Measurements from ENCODE around the gene GRPEL2.

Gene GRPEL2

GRCh38 chr5:149323210-149323609 lies 22.1 kb upstream of the GRPEL2 start:
- no peak overlapping the region for H3K4me3 ChIP-seq (ENCODE audit: low read depth, low read length)
- TF ChIP-seq MYC (IDR thresholded peaks at IDR 0.05; ENCODE audit: low read depth, low read length) (no peak), POLR2A (IDR thresholded peaks at IDR 0.05; ENCODE audit: extremely low read depth, insufficient read length) (no peak)
- TF ChIP-seq, protein P1, sequence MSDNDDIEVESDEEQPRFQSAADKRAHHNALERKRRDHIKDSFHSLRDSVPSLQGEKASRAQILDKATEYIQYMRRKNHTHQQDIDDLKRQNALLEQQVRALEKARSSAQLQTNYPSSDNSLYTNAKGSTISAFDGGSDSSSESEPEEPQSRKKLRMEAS (IDR thresholded peaks at IDR 0.05; ENCODE audit: low read depth, low read length): no peak
- TF ChIP-seq, protein P2, sequence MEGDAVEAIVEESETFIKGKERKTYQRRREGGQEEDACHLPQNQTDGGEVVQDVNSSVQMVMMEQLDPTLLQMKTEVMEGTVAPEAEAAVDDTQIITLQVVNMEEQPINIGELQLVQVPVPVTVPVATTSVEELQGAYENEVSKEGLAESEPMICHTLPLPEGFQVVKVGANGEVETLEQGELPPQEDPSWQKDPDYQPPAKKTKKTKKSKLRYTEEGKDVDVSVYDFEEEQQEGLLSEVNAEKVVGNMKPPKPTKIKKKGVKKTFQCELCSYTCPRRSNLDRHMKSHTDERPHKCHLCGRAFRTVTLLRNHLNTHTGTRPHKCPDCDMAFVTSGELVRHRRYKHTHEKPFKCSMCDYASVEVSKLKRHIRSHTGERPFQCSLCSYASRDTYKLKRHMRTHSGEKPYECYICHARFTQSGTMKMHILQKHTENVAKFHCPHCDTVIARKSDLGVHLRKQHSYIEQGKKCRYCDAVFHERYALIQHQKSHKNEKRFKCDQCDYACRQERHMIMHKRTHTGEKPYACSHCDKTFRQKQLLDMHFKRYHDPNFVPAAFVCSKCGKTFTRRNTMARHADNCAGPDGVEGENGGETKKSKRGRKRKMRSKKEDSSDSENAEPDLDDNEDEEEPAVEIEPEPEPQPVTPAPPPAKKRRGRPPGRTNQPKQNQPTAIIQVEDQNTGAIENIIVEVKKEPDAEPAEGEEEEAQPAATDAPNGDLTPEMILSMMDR (IDR thresholded peaks at IDR 0.05; ENCODE audit: low read depth, low read length): no peak
- DNase-seq (ENCODE audit: low read depth): no peak

DNA sequence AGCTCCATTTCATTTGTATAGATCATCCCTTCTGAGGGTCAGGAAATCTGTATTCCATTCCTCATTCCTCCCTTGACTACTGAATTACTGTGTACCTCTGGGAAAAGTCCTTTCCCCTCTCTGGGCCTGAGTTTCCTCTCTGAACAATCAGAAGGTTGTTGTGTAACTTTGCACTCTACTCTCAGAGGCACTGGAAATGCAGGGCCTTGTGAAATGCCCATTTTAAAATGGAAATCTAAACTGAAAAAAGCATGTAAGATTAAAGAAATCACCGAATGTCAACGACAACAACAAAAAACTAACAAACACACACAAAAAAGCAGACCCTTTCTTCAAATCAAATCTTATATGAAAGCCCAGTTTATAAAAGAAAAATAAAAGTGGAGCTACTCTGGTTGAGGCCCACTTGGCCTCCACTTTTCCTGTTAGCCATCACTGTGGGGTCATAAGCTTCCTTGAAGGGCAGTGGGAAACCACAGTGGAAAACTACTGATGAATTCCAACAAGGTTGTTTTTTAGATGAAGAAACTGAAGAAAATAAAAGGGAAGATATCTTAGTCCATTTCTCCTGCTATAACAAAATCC lies 21.6 kb upstream of the GRPEL2 start:
- DNase-seq (ENCODE audit: low read depth): no peak
- TF ChIP-seq MYC (IDR thresholded peaks at IDR 0.05; ENCODE audit: low read depth, low read length): no peak
- TF ChIP-seq, protein P2 (IDR thresholded peaks at IDR 0.05; ENCODE audit: low read depth, low read length): no peak
- no peak for TF ChIP-seq POLR2A (IDR thresholded peaks at IDR 0.05; ENCODE audit: extremely low read depth, insufficient read length)
- TF ChIP-seq, protein P1 (IDR thresholded peaks at IDR 0.05; ENCODE audit: low read depth, low read length): no peak
- H3K4me3 ChIP-seq (ENCODE audit: low read depth, low read length): no peak overlapping the region

GRCh38 chr5:149324641-149325040 lies 20.7 kb upstream of the GRPEL2 start:
- no peak for TF ChIP-seq POLR2A (IDR thresholded peaks at IDR 0.05; ENCODE audit: extremely low read depth, insufficient read length)
- TF ChIP-seq, protein P2 (IDR thresholded peaks at IDR 0.05; ENCODE audit: low read depth, low read length): no peak
- no peak for TF ChIP-seq MYC (IDR thresholded peaks at IDR 0.05; ENCODE audit: low read depth, low read length)
- TF ChIP-seq, protein P1 (IDR thresholded peaks at IDR 0.05; ENCODE audit: low read depth, low read length): no peak
- no peak overlapping the region for H3K4me3 ChIP-seq (ENCODE audit: low read depth, low read length)
- no peak for DNase-seq (ENCODE audit: low read depth)

- no peak for DNase-seq (ENCODE audit: low read depth)
- TF ChIP-seq, protein P2 (IDR thresholded peaks at IDR 0.05; ENCODE audit: low read depth, low read length): no peak
- TF ChIP-seq POLR2A (IDR thresholded peaks at IDR 0.05; ENCODE audit: extremely low read depth, insufficient read length): no peak
- no peak for TF ChIP-seq MYC (IDR thresholded peaks at IDR 0.05; ENCODE audit: low read depth, low read length)
- TF ChIP-seq, protein P1 (IDR thresholded peaks at IDR 0.05; ENCODE audit: low read depth, low read length): no peak
- H3K4me3 ChIP-seq (ENCODE audit: low read depth, low read length): no peak overlapping the region
Measured at GRCh38 chr5:149325166-149325735, 20.0 kb upstream of the GRPEL2 start.

- H3K4me3 ChIP-seq (ENCODE audit: low read depth, low read length): no peak overlapping the region
- DNase-seq (ENCODE audit: low read depth): no peak
- TF ChIP-seq MYC (IDR thresholded peaks at IDR 0.05; ENCODE audit: low read depth, low read length) (no peak), POLR2A (IDR thresholded peaks at IDR 0.05; ENCODE audit: extremely low read depth, insufficient read length) (no peak)
- TF ChIP-seq, protein P1 (IDR thresholded peaks at IDR 0.05; ENCODE audit: low read depth, low read length): no peak
- TF ChIP-seq, protein P2 (IDR thresholded peaks at IDR 0.05; ENCODE audit: low read depth, low read length): no peak
Measured at GRCh38 chr5:149325894-149326293, 19.4 kb upstream of the GRPEL2 start.

All from NB4 (cell line).